NB4 (cell line): Measurements from ENCODE around the gene CNTNAP2.

Source experiments
- DNase-seq: peaks from one replicate; pipeline ENCODE4 v3.0.0; 2010; ENCODE audit warnings: low read depth
- H3K4me3 ChIP-seq: one replicate; pipeline ENCODE4 v1.5.1; 2011; ENCODE audit warnings: mild to moderate bottlenecking, low read depth, low read length, moderate library complexity
- MAX ChIP-seq: IDR thresholded peaks from 2 replicates; pipeline ENCODE4 v1.6.1; 2011; ENCODE audit warnings: low read depth, low read length
- MYC ChIP-seq: IDR thresholded peaks from 2 replicates; pipeline ENCODE4 v1.6.1; 2011; ENCODE audit warnings: low read depth, low read length
- POLR2A ChIP-seq: IDR thresholded peaks from 2 replicates; pipeline ENCODE4 v1.6.1; 2011; ENCODE audit warnings: mild to moderate bottlenecking; ENCODE audit not compliant: insufficient read length; ENCODE audit errors: extremely low read depth
- TF ChIP-seq, protein P1 (sequence below): IDR thresholded peaks from one replicate; pipeline ENCODE4 v1.5.1; 2012; ENCODE audit warnings: low read depth, low read length

The CNTNAP2 gene

DNA sequence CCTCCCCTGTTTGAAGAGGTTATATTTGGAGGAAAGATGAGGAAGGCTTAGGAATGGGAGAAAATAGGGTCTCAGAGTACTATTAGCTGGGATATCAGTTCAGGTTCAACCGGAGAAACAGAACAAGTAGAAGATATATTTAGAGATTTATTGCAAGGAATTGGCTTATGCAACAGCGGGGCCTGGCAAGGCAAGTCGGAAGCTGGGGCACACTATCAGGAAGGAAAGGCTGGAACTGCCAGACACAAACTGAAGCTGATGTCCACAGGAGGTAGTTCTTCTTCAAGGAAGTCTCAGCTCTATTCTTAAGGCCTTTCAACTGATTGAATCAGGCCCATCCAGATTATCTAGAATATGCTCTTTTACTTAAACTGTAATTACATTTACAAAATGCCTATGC is 1534.4 kb downstream of the CNTNAP2 start:
- TF ChIP-seq MYC = no peak
- TF ChIP-seq, protein P1, sequence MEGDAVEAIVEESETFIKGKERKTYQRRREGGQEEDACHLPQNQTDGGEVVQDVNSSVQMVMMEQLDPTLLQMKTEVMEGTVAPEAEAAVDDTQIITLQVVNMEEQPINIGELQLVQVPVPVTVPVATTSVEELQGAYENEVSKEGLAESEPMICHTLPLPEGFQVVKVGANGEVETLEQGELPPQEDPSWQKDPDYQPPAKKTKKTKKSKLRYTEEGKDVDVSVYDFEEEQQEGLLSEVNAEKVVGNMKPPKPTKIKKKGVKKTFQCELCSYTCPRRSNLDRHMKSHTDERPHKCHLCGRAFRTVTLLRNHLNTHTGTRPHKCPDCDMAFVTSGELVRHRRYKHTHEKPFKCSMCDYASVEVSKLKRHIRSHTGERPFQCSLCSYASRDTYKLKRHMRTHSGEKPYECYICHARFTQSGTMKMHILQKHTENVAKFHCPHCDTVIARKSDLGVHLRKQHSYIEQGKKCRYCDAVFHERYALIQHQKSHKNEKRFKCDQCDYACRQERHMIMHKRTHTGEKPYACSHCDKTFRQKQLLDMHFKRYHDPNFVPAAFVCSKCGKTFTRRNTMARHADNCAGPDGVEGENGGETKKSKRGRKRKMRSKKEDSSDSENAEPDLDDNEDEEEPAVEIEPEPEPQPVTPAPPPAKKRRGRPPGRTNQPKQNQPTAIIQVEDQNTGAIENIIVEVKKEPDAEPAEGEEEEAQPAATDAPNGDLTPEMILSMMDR = no peak
- no peak for TF ChIP-seq POLR2A
- no peak overlapping the region for H3K4me3 ChIP-seq
- no peak for DNase-seq

- no peak overlapping the region for H3K4me3 ChIP-seq
- TF ChIP-seq POLR2A (no peak), MYC (no peak), MAX (no peak)
- TF ChIP-seq, protein P1 = no peak
Measured at GRCh38 chr7:147651601-147652000, 1535.0 kb downstream of the CNTNAP2 start.

GRCh38 chr7:147653456-147653855 is 1536.9 kb downstream of the CNTNAP2 start:
- H3K4me3 ChIP-seq = no peak overlapping the region
- no peak for TF ChIP-seq POLR2A
- no peak for TF ChIP-seq MAX
- TF ChIP-seq, protein P1 = no peak
- no peak for TF ChIP-seq MYC
- DNase-seq = no peak

More at GRCh38 chr7:147651601-147652000, 1535.0 kb downstream of the CNTNAP2 start:
- DNase-seq = no peak

DNA sequence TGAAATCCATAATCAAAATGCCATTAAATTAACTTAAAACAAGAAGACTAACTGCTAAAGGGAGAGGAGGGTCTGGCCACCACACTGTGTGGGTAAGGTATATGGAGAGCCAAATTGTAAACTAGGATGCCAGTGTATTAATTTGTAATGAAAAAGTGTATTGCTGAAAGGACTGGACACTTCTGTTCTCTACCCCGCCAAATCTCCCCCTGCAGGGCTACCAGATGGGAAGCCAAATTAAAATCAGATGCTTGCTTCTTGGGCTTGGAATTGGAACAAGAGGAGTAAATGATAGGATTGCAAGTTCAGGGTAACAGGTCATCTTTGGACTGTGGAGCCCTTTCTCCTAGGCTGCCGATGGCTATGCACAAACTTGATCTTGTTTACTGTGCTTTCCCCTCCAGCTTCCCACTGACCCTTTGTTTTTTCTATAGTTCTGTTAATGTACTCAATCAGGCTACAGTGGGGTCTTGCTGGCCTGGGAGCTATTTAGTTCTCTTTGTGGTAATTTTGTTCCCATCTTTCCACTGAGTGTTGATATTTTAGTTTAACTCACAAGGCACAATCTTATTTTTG is 1541.9 kb downstream of the CNTNAP2 start:
- TF ChIP-seq, protein P1 = no peak
- TF ChIP-seq MAX (no peak), MYC (no peak), POLR2A (no peak)
- H3K4me3 ChIP-seq = no peak overlapping the region
- no peak for DNase-seq

- H3K4me3 ChIP-seq = no peak overlapping the region
- DNase-seq = no peak
- TF ChIP-seq, protein P1 = no peak
- TF ChIP-seq MAX = no peak
Measured at GRCh38 chr7:147659036-147659995, 1542.7 kb downstream of the CNTNAP2 start.
